Activated CD4-positive, alpha-beta T cell treated with anti-CD3 and anti-CD28 coated beads for 36 hours (primary cell): ENCODE data around the gene WFS1. TPM values are rescaled to one million over a fixed set of nuclear protein-coding genes. Genes with fewer than 3 reads are reported as not detected.

Experiments
- ATAC-seq: fragments of 200-7000 bp; cut with Tn5 transposase; one replicate; pipeline ENCODE4 v1.10.0; 2021; ENCODE audit warnings: mild to moderate bottlenecking, moderate library complexity
- CTCF ChIA-PET: fragments of 350-600 bp; sonication (Branson Sonifier 250); formaldehyde crosslinking; loops from one replicate; lab custom pipeline; 2021; ENCODE audit warnings: antibody characterized with exemption; lab: Charles Lee
- POLR2A ChIA-PET: fragments of 350-600 bp; sonication (Branson Sonifier 250); formaldehyde crosslinking; loops from one replicate; lab custom pipeline; 2021; ENCODE audit warnings: antibody characterized with exemption, inconsistent platforms; lab: Charles Lee
- DNase-seq: peaks from one replicate; pipeline ENCODE4 v3.0.0-alpha.2; 2020
- H3K27ac Mint-ChIP-seq: one replicate; pipeline ENCODE4 v1.8.0; 2021; ENCODE audit warnings: mixed read lengths
- H3K27me3 Mint-ChIP-seq: one replicate; pipeline ENCODE4 v1.8.0; 2021; ENCODE audit warnings: mixed read lengths
- H3K36me3 Mint-ChIP-seq: one replicate; pipeline ENCODE4 v1.8.0; 2021; ENCODE audit warnings: low read depth, mixed read lengths
- H3K4me1 Mint-ChIP-seq: one replicate; pipeline ENCODE4 v1.8.0; 2021; ENCODE audit warnings: mixed read lengths
- H3K4me3 Mint-ChIP-seq: one replicate; pipeline ENCODE4 v1.8.0; 2021; ENCODE audit warnings: mild to moderate bottlenecking, moderate library complexity, mixed read lengths
- H3K9me3 Mint-ChIP-seq: one replicate; pipeline ENCODE4 v1.8.0; 2021; ENCODE audit warnings: low read depth, mixed read lengths
- intact Hi-C, 2 experiments: fragments of 100-400 bp; cut with DNase I in 1 of 2; cut with micrococcal nuclease in 1 of 2; formaldehyde crosslinking; loops; one replicate each; pipeline versions ENCODE4 v1.14.2 to v1.15.1; 2022 to 2024; cut with DNase I, micrococcal nuclease
- total RNA-seq, 2 experiments: library from RNA; stranded (reverse); gene quantifications; one replicate each; pipeline ENCODE4 v1.2.3, GENCODE V29; 2021

Gene WFS1
- total RNA-seq, result 1 to 10 TPM; 3.4 to 4.8 TPM

GRCh38 chr4:6269616-6270511 lies at the start of gene WFS1:
Gene WFS1, plus strand, starts transcription at chr4:6269850. Its CDS starts 7,606 bp downstream, at chr4:6277456.
- peak; percentile 100 for ATAC-seq
- intact Hi-C loops, result loop anchor here (1.0 to 5.0 kb wide), 9 partner anchors 39 to 1978 kb away; partner anchors contain the start of genes JAKMIP1 (in 1 of the 2), KIAA0232 (in 1 of the 2), LYAR (in 1 of the 2) and MAN2B2 (in 1 of the 2)
- peak; percentile 98 for DNase-seq
- CTCF ChIA-PET, result interaction anchor here (0.7 to 1.2 kb wide), 4 partner anchors 17 to 62 kb away, joined by 3 read pairs; no protein-coding TSS in a partner anchor
- Mint-ChIP-seq H3K27me3 (peaks cover 7% of the 10 kb centered on the region), H3K4me3 (peak within 1 kb of the TSS; percentile 71), H3K27ac (no peak within 1 kb of the TSS), H3K36me3 (no peaks in the 10 kb centered on the region), H3K9me3 (no peaks in the 10 kb centered on the region), H3K4me1 (peaks cover 16% of the 10 kb centered on the region)
- POLR2A ChIA-PET, result interaction anchor here (0.8 kb wide), 1 partner anchor 69 kb away, joined by 3 read pairs; the partner anchor contains the start of gene JAKMIP1

- DNase-seq, result no peak
- ChIA-PET CTCF (interaction anchor here (1.0 kb wide), 1 partner anchor 28 kb away, joined by 3 read pairs; no protein-coding TSS in a partner anchor), POLR2A (no interaction called here)
- no peak overlapping the region for H3K27ac Mint-ChIP-seq
- no peak overlapping the region for H3K4me3 Mint-ChIP-seq
- peaks cover 4% of the 10 kb centered on the region for H3K36me3 Mint-ChIP-seq
- peaks cover 5% of the 10 kb centered on the region for H3K9me3 Mint-ChIP-seq
- ATAC-seq, result no peak
- peaks cover 50% of the 10 kb centered on the region for H3K27me3 Mint-ChIP-seq
- H3K4me1 Mint-ChIP-seq, result peaks cover 4% of the 10 kb centered on the region
- intact Hi-C loops, result no loop called here
Observed at GRCh38 chr4:6221301-6221850, 48.3 kb upstream of the WFS1 start.

GRCh38 chr4:6221851-6222760 lies 47.5 kb upstream of the WFS1 start:
- ATAC-seq, result peak; percentile 60
- peak; percentile 47 for DNase-seq
- peaks cover 4% of the 10 kb centered on the region for H3K4me1 Mint-ChIP-seq
- peaks cover 3% of the 10 kb centered on the region for H3K9me3 Mint-ChIP-seq
- H3K36me3 Mint-ChIP-seq, result peaks cover 4% of the 10 kb centered on the region
- intact Hi-C loops, result no loop called here
- CTCF ChIA-PET, result interaction anchor here (1.0 kb wide), 1 partner anchor 28 kb away, joined by 3 read pairs; no protein-coding TSS in a partner anchor
- POLR2A ChIA-PET, result no interaction called here
- H3K4me3 Mint-ChIP-seq, result no peak overlapping the region
- peaks cover 46% of the 10 kb centered on the region for H3K27me3 Mint-ChIP-seq
- no peak overlapping the region for H3K27ac Mint-ChIP-seq

- Mint-ChIP-seq H3K4me3 (no peak overlapping the region), H3K27ac (no peak overlapping the region), H3K4me1 (peaks cover 4% of the 10 kb centered on the region), H3K36me3 (peaks cover 4% of the 10 kb centered on the region), H3K9me3 (peaks cover 3% of the 10 kb centered on the region), H3K27me3 (peaks cover 46% of the 10 kb centered on the region)
- no peak for DNase-seq
- no peak for ATAC-seq
- CTCF ChIA-PET, result no interaction called here
- POLR2A ChIA-PET, result no interaction called here
- intact Hi-C loops, result no loop called here
Observed at GRCh38 chr4:6222761-6223292, 46.8 kb upstream of the WFS1 start.

- peaks cover 4% of the 10 kb centered on the region for H3K36me3 Mint-ChIP-seq
- peaks cover 3% of the 10 kb centered on the region for H3K9me3 Mint-ChIP-seq
- ATAC-seq (no peak), DNase-seq (no peak)
- CTCF ChIA-PET, result interaction anchor here (0.7 to 1.2 kb wide), 2 partner anchors 26 to 108 kb away, joined by 3 read pairs; no protein-coding TSS in a partner anchor
- POLR2A ChIA-PET, result no interaction called here
- no peak overlapping the region for H3K4me3 Mint-ChIP-seq
- H3K27me3 Mint-ChIP-seq, result peaks cover 38% of the 10 kb centered on the region
- intact Hi-C loops, result no loop called here
- H3K27ac Mint-ChIP-seq, result no peak overlapping the region
- H3K4me1 Mint-ChIP-seq, result peaks cover 4% of the 10 kb centered on the region
Observed at GRCh38 chr4:6224735-6225134, 44.9 kb upstream of the WFS1 start.

- ATAC-seq (no peak), DNase-seq (peak; percentile 45)
- Mint-ChIP-seq H3K4me1 (peaks cover 4% of the 10 kb centered on the region), H3K27ac (no peak overlapping the region), H3K4me3 (no peak overlapping the region), H3K27me3 (peaks cover 34% of the 10 kb centered on the region), H3K9me3 (peaks cover 3% of the 10 kb centered on the region), H3K36me3 (peaks cover 4% of the 10 kb centered on the region)
- POLR2A ChIA-PET, result no interaction called here
- intact Hi-C loops, result no loop called here
- CTCF ChIA-PET, result interaction anchor here (1.2 kb wide), 1 partner anchor 25 kb away, joined by 3 read pairs; no protein-coding TSS in a partner anchor
Observed at GRCh38 chr4:6225469-6225868, 44.2 kb upstream of the WFS1 start.

- DNase-seq (no peak), ATAC-seq (no peak)
- intact Hi-C loops, result no loop called here
- Mint-ChIP-seq H3K4me3 (no peak overlapping the region), H3K36me3 (peaks cover 3% of the 10 kb centered on the region), H3K27me3 (peaks cover 23% of the 10 kb centered on the region), H3K9me3 (peaks cover 3% of the 10 kb centered on the region), H3K4me1 (peaks cover 2% of the 10 kb centered on the region), H3K27ac (no peak overlapping the region)
- ChIA-PET CTCF (no interaction called here), POLR2A (no interaction called here)
Observed at GRCh38 chr4:6226506-6226905, 43.1 kb upstream of the WFS1 start.

- DNase-seq, result no peak
- Mint-ChIP-seq H3K4me3 (no peak overlapping the region), H3K9me3 (peaks cover 1% of the 10 kb centered on the region), H3K27ac (no peak overlapping the region), H3K36me3 (peaks cover under 1% of the 10 kb centered on the region), H3K27me3 (peaks cover 20% of the 10 kb centered on the region), H3K4me1 (no peaks in the 10 kb centered on the region)
- POLR2A ChIA-PET, result no interaction called here
- CTCF ChIA-PET, result interaction anchor here (0.6 to 0.7 kb wide), 2 partner anchors 19 to 474 kb away, joined by 3 read pairs; no protein-coding TSS in a partner anchor
- no peak for ATAC-seq
- intact Hi-C loops, result no loop called here
Observed at GRCh38 chr4:6227412-6228157, 42.1 kb upstream of the WFS1 start.

GRCh38 chr4:6228158-6229067 lies 41.2 kb upstream of the WFS1 start:
- intact Hi-C loops, result no loop called here
- Mint-ChIP-seq H3K4me1 (no peaks in the 10 kb centered on the region), H3K27ac (no peak overlapping the region), H3K27me3 (peaks cover 15% of the 10 kb centered on the region), H3K4me3 (no peak overlapping the region), H3K9me3 (no peaks in the 10 kb centered on the region), H3K36me3 (no peaks in the 10 kb centered on the region)
- ChIA-PET CTCF (interaction anchor here (0.7 kb wide), 1 partner anchor 19 kb away, joined by 3 read pairs; no protein-coding TSS in a partner anchor), POLR2A (no interaction called here)
- DNase-seq (no peak), ATAC-seq (no peak)
